ENCODE data around the gene ATP5PF. TPM values are rescaled to one million over a fixed set of nuclear protein-coding genes. Genes with fewer than 3 reads are reported as not detected.

The ATP5PF gene
- total RNA-seq, 1 donor from 2014 or later, result 962 TPM

Other genes starting within 250 kb of the ATP5PF start
- gene MRPL39, start 127.4 kb downstream of the ATP5PF start, total RNA-seq, result 61.3 TPM
- 42.6 TPM for gene JAM2, start 95.6 kb downstream of the ATP5PF start, total RNA-seq
- gene GABPA, start 68 bp upstream of the ATP5PF start, total RNA-seq, result 19.3 TPM